ENCODE results near the gene HNRNPH1.

DNA sequence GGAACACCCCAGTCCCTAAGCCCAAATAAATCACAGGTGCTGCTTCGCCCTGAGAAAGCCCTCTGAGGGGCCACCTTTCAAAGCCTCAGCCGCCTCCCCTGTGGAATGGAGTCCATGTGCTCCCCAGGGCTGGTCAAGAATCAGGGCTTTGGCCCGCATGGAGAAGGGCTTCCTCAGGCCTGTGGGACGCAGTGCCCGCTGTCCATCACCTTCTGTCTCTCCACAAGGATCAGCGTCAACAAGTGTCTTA is 16.6 kb downstream of the HNRNPH1 start:
- TF ChIP-seq, protein P1, sequence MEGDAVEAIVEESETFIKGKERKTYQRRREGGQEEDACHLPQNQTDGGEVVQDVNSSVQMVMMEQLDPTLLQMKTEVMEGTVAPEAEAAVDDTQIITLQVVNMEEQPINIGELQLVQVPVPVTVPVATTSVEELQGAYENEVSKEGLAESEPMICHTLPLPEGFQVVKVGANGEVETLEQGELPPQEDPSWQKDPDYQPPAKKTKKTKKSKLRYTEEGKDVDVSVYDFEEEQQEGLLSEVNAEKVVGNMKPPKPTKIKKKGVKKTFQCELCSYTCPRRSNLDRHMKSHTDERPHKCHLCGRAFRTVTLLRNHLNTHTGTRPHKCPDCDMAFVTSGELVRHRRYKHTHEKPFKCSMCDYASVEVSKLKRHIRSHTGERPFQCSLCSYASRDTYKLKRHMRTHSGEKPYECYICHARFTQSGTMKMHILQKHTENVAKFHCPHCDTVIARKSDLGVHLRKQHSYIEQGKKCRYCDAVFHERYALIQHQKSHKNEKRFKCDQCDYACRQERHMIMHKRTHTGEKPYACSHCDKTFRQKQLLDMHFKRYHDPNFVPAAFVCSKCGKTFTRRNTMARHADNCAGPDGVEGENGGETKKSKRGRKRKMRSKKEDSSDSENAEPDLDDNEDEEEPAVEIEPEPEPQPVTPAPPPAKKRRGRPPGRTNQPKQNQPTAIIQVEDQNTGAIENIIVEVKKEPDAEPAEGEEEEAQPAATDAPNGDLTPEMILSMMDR (IDR thresholded peaks at IDR 0.05; ENCODE audit: insufficient read depth, low read depth, low read length) = no peak
- TF ChIP-seq EZH2 (IDR thresholded peaks at IDR 0.05; ENCODE audit: insufficient read depth, low read length) = no peak
